CD4-positive, alpha-beta T cell treated with Interleukin-6 for 4 hours (primary cell): ENCODE data around the gene ITGAX.

Source experiments
- DNase-seq: peaks from one replicate; pipeline ENCODE4 v3.0.0-alpha.2; 2020; ENCODE audit warnings: mixed read lengths

The ITGAX gene

DNA sequence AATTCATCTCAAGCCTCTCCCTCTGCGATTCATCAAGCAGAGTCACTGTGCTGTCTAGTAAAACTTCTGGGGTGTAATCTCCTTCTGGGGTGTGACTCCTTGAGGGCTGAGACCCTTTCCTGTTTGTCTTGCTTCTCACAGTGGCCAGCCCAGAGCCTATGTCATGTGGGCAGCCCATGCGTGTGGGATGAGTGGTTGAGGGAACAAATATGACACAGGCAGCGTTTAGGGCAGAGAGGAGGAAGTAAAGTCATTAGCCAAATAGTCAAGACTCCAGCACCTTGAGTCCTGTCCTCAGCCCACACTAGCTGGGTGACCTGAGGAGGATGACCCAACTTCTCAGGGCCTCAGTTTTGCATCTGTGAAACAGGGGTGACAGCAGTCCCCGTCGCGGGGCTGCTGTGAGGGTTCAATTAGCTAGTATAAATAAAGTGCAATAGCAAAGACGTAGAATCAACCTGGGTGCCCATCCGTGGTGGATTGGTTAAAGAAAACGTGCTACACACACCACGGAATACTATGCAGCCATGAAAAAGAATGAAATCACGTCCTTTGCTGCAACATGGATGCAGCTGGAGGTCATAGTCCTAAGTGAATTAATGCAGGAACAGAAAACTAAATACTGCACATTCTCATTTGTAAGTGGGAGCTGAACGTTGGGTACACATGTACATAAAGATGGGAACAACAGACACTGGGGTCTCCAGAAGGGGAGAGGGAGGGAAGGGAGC, 4.5 kb upstream of the ITGAX start:
- no peak for DNase-seq

- DNase-seq, result no peak
Observed at GRCh38 chr16:31351246-31351941, 3.6 kb upstream of the ITGAX start.

- DNase-seq, result no peak
Observed at GRCh38 chr16:31351942-31352325, 3.0 kb upstream of the ITGAX start.

GRCh38 chr16:31352376-31353115, 2.4 kb upstream of the ITGAX start:
- no peak for DNase-seq

DNA sequence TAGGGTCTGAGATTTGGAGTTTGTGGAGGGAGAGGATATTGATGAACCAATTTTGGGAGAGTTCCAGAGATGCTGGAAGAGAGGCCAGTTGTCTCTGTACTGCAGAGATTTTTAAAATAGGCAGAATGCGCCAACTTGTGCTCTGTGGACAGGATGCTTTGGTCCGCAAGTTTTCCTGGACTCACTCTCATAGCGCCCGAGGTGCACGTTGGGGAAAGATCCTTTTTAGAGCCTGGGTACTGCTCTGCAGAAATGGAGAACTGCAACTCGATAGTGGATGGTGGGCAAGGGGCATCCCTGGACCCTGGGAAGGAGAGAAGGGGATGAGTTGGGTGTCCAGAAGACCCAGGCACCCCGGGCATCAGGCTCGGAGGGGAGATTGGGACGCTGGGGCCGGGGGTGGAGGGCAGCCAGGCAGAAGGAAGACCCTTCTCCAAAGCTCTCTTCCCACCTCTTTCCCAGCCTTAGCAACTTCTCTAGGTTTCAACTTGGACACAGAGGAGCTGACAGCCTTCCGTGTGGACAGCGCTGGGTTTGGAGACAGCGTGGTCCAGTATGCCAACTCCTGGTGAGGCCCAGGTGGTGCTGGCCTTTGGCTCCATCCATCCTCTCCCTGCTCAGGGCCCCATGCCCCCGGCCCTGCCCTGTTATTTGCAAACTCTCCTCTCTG, 590 bp downstream of the ITGAX start:
- DNase-seq, result no peak

- no peak for DNase-seq
Observed at GRCh38 chr16:31356566-31357323, 1.8 kb downstream of the ITGAX start.

DNA sequence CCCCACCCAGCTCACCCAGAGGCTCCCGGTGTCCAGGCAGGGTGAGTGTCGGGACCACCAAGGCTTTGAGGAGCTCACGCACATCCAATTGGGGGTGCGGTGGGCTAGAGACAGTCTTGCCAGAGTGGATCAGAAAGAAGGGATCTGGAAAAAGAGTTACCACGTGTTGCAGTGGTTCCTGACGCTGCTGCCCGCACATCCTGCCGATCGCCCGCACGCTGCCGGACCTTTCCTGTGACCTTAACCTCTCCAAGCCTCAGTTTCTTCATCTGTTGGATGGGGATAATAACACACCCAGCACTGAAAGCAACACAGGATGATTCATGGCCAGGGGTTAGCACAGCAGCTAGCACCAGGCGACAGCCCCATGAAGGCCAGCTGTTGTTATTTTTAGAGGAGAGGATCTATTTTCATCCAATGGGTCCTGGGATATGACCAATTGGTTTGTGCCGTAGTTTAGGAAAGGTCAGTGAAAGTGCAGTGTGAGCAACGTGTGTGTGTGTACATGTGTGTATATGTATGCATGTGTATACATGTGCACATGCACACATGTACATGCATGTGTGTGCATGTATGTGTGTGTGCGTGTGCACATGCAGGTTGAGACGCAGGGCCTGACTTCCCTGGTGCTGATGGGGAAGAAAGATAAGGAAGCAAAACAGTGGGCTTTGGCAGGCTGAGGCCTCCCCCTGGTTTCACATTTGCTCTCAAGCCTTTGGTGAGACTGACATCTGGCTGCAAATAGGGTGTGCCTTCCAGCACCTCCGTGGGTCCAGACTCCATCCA, 2.5 kb downstream of the ITGAX start:
- DNase-seq, result no peak

GRCh38 chr16:31360251-31360650, 5.3 kb downstream of the ITGAX start:
- no peak for DNase-seq

DNA sequence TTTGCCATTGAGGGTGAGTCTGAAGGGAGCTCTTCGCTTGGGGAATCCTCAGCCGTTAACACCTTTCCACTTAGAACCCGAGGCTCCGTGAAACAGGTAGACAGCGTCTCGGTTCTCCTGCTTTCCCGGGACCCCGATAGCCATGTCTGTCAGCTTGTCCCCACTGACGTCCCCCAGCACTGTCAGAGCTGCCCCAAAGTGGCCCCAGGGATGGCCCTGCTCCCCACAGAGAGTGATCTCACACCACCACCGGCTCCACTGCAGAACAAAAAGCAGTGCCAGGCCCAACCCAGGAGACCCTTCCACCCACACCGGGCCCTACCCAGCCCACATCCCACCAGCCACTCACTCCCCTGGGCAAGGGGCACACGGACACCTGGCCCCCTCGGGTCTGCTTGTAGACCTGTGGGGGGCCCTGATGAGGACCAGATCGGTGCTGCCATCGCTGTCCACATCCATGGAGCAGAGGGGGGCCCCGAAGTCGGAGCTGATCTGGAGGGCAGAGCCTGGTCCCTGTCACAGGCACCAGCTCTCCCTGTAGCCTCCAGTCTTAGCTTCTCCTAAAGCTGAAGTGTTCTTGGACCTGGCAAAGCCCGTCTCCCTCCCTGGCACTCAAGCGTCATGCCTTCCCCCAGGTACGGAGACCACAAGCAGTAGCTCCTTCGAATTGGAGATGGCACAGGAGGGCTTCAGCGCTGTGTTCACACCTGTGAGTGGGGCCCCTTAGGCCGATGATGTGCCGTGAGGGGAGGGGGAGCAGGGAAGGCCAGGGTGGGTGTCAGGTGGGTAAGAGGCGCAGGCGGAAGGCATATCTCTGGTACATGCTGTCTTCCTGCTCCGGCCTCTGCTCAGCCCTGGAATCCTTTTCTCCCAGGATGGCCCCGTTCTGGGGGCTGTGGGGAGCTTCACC, 6.5 kb downstream of the ITGAX start:
- no peak for DNase-seq

DNA sequence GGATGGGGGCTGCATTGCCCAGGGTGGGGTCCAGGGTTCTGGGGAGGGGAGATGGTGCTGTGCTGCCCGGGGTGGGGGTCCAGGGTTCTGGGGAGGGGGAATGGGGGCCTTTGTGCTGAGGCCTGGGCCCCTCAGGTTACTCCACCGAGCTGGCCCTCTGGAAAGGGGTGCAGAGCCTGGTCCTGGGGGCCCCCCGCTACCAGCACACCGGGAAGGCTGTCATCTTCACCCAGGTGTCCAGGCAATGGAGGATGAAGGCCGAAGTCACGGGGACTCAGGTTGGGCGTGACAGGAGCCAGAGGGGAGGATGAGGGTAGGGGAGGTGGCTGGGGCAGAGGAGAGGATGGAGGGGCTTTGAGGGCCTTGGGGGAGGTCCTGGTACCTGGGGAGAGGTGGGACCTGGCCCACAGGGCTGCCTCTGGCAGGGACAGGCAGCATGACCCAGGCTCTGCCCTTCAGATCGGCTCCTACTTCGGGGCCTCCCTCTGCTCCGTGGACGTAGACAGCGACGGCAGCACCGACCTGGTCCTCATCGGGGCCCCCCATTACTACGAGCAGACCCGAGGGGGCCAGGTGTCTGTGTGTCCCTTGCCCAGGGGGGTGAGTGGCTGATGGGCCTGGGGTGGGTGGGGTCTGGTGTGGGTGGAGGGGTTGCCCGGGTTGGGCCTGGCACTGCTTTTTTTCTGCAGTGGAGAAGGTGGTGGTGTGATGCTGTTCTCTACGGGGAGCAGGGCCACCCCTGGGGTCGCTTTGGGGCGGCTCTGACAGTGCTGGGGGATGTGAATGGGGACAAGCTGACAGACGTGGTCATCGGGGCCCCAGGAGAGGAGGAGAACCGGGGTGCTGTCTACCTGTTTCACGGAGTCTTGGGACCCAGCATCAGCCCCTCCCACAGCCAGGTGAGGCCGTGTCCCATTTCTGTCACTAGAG, 7.8 kb downstream of the ITGAX start:
- DNase-seq, result no peak

GRCh38 chr16:31363721-31364120, 8.7 kb downstream of the ITGAX start:
- DNase-seq, result no peak

DNA sequence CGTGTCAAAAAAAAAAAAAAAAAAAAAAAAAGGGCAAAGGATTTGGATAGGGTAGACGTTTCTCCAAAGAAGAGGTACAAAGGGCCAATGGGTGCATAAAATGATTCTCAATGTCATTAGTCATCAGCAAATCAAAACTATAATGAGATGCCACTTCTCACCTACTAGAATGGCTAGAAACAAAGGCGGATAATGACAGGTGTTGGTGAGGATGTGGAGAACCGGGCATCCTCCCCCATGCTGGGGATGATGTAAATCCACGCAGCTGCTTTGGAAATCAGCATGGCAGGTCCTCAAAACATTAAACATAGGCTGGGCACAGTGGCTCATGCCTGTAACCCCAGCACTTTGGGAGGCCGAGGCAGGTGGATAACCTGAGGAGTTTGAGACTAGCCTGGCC, 9.4 kb downstream of the ITGAX start:
- no peak for DNase-seq

GRCh38 chr16:31365131-31365865, 10.3 kb downstream of the ITGAX start:
- no peak for DNase-seq

DNA sequence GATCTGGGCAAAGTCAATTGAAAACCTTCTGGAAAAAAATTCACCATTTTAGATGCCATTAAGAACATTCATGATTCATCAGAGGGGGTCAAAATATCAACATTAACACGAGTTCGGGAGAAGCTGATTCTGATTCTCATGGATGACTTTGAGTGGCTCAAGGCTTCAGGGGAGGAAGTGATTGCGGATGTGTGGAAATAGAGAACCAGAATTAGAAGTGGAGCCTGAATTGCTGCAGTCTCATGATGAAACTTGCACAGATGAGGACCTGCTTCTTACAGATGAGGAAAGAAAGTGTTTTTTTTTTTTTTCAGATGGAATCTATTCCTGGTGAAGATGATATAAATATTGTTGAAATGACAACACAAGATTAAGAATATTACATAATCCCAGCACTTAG, 12.9 kb downstream of the ITGAX start:
- no peak for DNase-seq

GRCh38 chr16:31371008-31371407, 16.0 kb downstream of the ITGAX start:
- DNase-seq, result no peak

DNA sequence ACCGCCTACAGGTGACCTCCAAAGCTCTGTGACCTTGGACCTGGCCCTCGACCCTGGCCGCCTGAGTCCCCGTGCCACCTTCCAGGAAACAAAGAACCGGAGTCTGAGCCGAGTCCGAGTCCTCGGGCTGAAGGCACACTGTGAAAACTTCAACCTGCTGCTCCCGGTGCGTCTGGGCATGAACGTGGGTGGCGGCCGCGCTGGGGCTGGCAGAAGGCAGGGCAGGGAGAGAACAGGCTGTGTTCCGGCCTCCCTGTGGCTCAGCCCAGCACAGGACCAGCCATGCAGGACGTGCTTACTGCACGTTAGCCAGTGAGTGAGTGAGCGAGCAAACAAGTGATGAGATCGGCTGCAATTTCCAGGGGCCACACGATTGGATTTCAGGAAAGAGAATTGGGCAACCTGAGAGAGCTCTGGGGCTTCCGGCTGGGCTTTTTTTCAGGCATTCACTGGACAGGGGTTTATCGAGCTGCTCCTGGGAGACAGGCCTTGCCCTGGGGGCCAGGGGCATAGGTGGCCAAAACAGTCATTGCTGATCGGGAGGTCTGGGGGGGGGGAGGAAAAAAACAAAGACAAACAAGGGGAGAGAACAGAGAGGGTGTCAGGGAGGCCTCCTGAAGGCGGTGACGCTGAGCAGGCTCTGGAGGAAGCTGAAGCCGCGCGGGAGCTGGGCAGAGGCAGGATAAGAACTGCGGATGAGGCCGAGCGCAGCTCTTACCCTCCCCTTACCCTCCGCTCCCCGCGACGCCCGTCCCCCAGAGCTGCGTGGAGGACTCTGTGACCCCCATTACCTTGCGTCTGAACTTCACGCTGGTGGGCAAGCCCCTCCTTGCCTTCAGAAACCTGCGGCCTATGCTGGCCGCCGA, 16.9 kb downstream of the ITGAX start:
- DNase-seq, result no peak

DNA sequence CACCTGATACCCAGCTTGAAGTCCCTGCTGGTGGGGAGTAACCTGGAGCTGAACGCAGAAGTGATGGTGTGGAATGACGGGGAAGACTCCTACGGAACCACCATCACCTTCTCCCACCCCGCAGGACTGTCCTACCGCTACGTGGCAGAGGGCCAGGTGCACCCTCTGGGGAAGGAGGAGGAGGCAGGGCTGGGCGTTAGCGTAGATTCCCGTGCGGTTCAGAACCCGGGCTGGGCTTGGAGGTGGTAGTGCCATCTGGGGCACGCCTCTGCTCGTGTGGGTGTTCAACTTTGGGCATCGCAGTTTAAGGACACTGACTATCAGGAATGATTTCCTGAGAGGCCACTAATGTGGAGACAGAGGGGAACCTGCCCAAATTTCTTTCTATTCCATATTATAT, 18.3 kb downstream of the ITGAX start:
- DNase-seq, result no peak

DNA sequence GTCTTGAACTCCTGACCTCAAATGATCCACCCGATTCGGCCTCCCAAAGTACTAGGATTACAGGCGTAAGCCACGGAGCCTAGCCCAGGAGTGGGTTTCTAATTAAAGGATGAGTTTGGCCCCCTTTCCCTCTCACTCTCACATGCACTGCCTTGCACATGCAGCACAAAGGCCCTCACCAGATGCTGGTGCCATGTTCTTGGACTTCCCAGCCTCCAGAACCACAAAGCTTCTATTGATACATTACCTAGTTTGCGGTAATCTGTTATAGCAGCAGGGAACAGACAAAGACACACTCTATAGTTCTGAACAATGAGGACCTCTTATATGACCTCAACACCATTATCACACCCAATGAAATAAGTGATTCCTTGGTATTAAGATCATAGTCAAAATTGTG, 20.3 kb downstream of the ITGAX start:
- DNase-seq, result no peak
